H9 (cell line): ENCODE measurements around the gene VSX1. TPM values are rescaled to one million over a fixed set of nuclear protein-coding genes. Genes with fewer than 3 reads are reported as not detected.
A peak's percentile ranks its signal among the peaks of the same experiment; 100 is the strongest.

Experiments used
- DNase-seq: peaks from one replicate; pipeline ENCODE4 v3.0.0-alpha.2; 2017
- H2AFZ ChIP-seq: one replicate; pipeline ENCODE4 v1.6.1; 2013; ENCODE audit warnings: mild to moderate bottlenecking, low read length, control low read depth, moderate library complexity
- H2AK5ac ChIP-seq: 2 replicates; pipeline ENCODE4 v1.6.1; 2013; ENCODE audit warnings: low read length, control low read depth, mixed read lengths; ENCODE audit not compliant: insufficient read length
- H2BK120ac ChIP-seq: one replicate; pipeline ENCODE4 v1.6.1; 2013; ENCODE audit warnings: low read depth, mild to moderate bottlenecking, low read length, control low read depth, inconsistent platforms; ENCODE audit not compliant: poor library complexity, severe bottlenecking
- H2BK12ac ChIP-seq: 2 replicates; pipeline ENCODE4 v1.6.1; 2013; ENCODE audit warnings: low read length, control low read depth, mixed read lengths, low read depth; ENCODE audit not compliant: insufficient read length
- H2BK15ac ChIP-seq: 2 replicates; pipeline ENCODE4 v1.6.1; 2013; ENCODE audit warnings: low read depth, low read length, control low read depth
- H2BK20ac ChIP-seq: one replicate; pipeline ENCODE4 v1.6.1; 2013; ENCODE audit warnings: low read depth, mild to moderate bottlenecking, low read length, control low read depth, inconsistent platforms; ENCODE audit not compliant: poor library complexity, severe bottlenecking
- H2BK5ac ChIP-seq: 2 replicates; pipeline ENCODE4 v1.6.1; 2013; ENCODE audit warnings: low read length, control low read depth, mixed read lengths; ENCODE audit not compliant: insufficient read length
- H3K14ac ChIP-seq: 2 replicates; pipeline ENCODE4 v1.6.1; 2013; ENCODE audit warnings: low read length, control low read depth; ENCODE audit not compliant: insufficient read depth
- H3K18ac ChIP-seq: 2 replicates; pipeline ENCODE4 v1.6.1; 2013; ENCODE audit warnings: low read depth, mild to moderate bottlenecking, mixed read lengths, low read length, control low read depth; ENCODE audit not compliant: insufficient read length
- H3K23ac ChIP-seq: 2 replicates; pipeline ENCODE4 v1.6.1; 2013; ENCODE audit warnings: low read length, control low read depth, mixed read lengths, low read depth; ENCODE audit not compliant: insufficient read length
- H3K23me2 ChIP-seq: 2 replicates; pipeline ENCODE4 v1.6.1; 2013; ENCODE audit warnings: low read depth, mild to moderate bottlenecking, mixed read lengths, low read length, control low read depth; ENCODE audit not compliant: insufficient read length, poor library complexity, severe bottlenecking
- H3K27ac ChIP-seq: 2 replicates; pipeline ENCODE4 v1.5.1; 2013; ENCODE audit warnings: low read length, control low read depth, mixed read lengths, low read depth; ENCODE audit not compliant: insufficient read length
- H3K27me3 ChIP-seq: 2 replicates; pipeline ENCODE4 v1.6.1; 2013; ENCODE audit warnings: low read length, control low read depth, inconsistent platforms; ENCODE audit not compliant: insufficient read depth
- H3K4ac ChIP-seq: 2 replicates; pipeline ENCODE4 v1.6.1; 2013; ENCODE audit warnings: low read depth, mild to moderate bottlenecking, control low read depth, inconsistent platforms, low read length, moderate library complexity
- H3K4me1 ChIP-seq: 2 replicates; pipeline ENCODE4 v1.6.1; 2013; ENCODE audit warnings: low read length, control low read depth, inconsistent platforms; ENCODE audit not compliant: insufficient read depth
- H3K4me2 ChIP-seq: 2 replicates; pipeline ENCODE4 v1.6.1; 2013; ENCODE audit warnings: low read length, control low read depth, mixed read lengths; ENCODE audit not compliant: insufficient read length, insufficient read depth
- H3K56ac ChIP-seq: 2 replicates; pipeline ENCODE4 v1.6.1; 2013; ENCODE audit warnings: low read depth, mild to moderate bottlenecking, mixed read lengths, low read length, control low read depth; ENCODE audit not compliant: insufficient read length
- H3K79me1 ChIP-seq: 2 replicates; pipeline ENCODE4 v1.6.1; 2013; ENCODE audit warnings: low read depth, mild to moderate bottlenecking, moderate library complexity, low read length, control low read depth, inconsistent platforms; ENCODE audit not compliant: insufficient read depth, poor library complexity, severe bottlenecking
- H3K79me2 ChIP-seq: 2 replicates; pipeline ENCODE4 v1.6.1; 2013; ENCODE audit warnings: low read length, control low read depth, inconsistent platforms; ENCODE audit not compliant: insufficient read depth
- H3K9ac ChIP-seq: 2 replicates; pipeline ENCODE4 v1.6.1; 2013; ENCODE audit warnings: low read length, control low read depth, mixed read lengths; ENCODE audit not compliant: insufficient read length; ENCODE audit errors: extremely low read depth
- H3K9me3 ChIP-seq: one replicate; pipeline ENCODE4 v1.6.1; 2013; ENCODE audit warnings: low read depth, low read length, inconsistent platforms; ENCODE audit not compliant: control insufficient read depth
- H3T11ph ChIP-seq: one replicate; pipeline ENCODE4 v1.6.1; 2013; ENCODE audit warnings: mild to moderate bottlenecking, low read length, control low read depth, inconsistent platforms
- H4K20me1 ChIP-seq: one replicate; pipeline ENCODE4 v1.6.1; 2013; ENCODE audit not compliant: control insufficient read depth, insufficient read length, insufficient read depth
- H4K5ac ChIP-seq: 2 replicates; pipeline ENCODE4 v1.6.1; 2013; ENCODE audit warnings: low read depth, mild to moderate bottlenecking, mixed read lengths, low read length, control low read depth; ENCODE audit not compliant: insufficient read length
- H4K8ac ChIP-seq: replicated peaks from 2 replicates; pipeline ENCODE4 v1.6.1; 2013; ENCODE audit warnings: low read length, control low read depth, mixed read lengths, low read depth; ENCODE audit not compliant: insufficient read length
- H4K91ac ChIP-seq: 2 replicates; pipeline ENCODE4 v1.6.1; 2013; ENCODE audit warnings: low read depth, mild to moderate bottlenecking, moderate library complexity, mixed read lengths, low read length, control low read depth; ENCODE audit not compliant: insufficient read length
- H3K27ac Mint-ChIP-seq, 3 experiments: 2 replicates in 2 of 3; 3 replicates in 1 of 3; pipeline ENCODE4 v1.8.0; 2020 to 2021; ENCODE audit warnings: mixed read lengths in 3 of 3, mild to moderate bottlenecking in 1 of 3, moderate library complexity in 1 of 3
- H3K27me3 Mint-ChIP-seq: 2 replicates; pipeline ENCODE4 v1.8.0; 2021; ENCODE audit warnings: low read depth, mild to moderate bottlenecking, moderate library complexity, mixed read lengths
- H3K36me3 Mint-ChIP-seq, 3 experiments: 2 replicates in 2 of 3; 3 replicates in 1 of 3; pipeline ENCODE4 v1.8.0; 2020 to 2021; ENCODE audit warnings: low read depth in 3 of 3, mixed read lengths in 3 of 3; ENCODE audit not compliant: insufficient read depth in 1 of 3
- H3K4me1 Mint-ChIP-seq, 2 experiments: 2 replicates each; pipeline ENCODE4 v1.8.0; 2020; ENCODE audit warnings: mixed read lengths in 2 of 2
- H3K4me3 Mint-ChIP-seq, 2 experiments: 2 replicates in 1 of 2; 3 replicates in 1 of 2; pipeline ENCODE4 v1.8.0; 2020 to 2021; ENCODE audit warnings: mild to moderate bottlenecking in 2 of 2, mixed read lengths in 2 of 2, moderate library complexity in 1 of 2
- H3K9me3 Mint-ChIP-seq, 2 experiments: 2 replicates in 1 of 2; 3 replicates in 1 of 2; pipeline ENCODE4 v1.8.0; 2020; ENCODE audit warnings: mild to moderate bottlenecking in 2 of 2, mixed read lengths in 2 of 2, moderate library complexity in 1 of 2
- WGBS: extraction: QIAGEN DNeasy Blood & Tissue Kit; methylation state at CpG from one replicate; pipeline ENCODE4 v1.1.7; 2013; ENCODE audit warnings: missing lambda C conversion rate, low lambda C conversion rate, mixed read lengths; ENCODE audit not compliant: insufficient read length; ENCODE audit errors: extremely low coverage; 5-methylcytosine and 5-hydroxymethylcytosine counted together
- total RNA-seq: library from RNA; stranded (reverse); gene quantifications from 2 replicates; pipeline ENCODE4 v1.2.1, GENCODE V29; 2021
- TF ChIP-seq, protein P1 (sequence below): fragments of 200-600 bp; sonication (generic); conservative IDR thresholded peaks from 3 replicates; pipeline ENCODE4 v1.8.0; 2021; ENCODE audit warnings: antibody characterized with exemption, mild to moderate bottlenecking

Gene VSX1
- total RNA-seq, 1 experiment from 2014 or later: not detected

DNA sequence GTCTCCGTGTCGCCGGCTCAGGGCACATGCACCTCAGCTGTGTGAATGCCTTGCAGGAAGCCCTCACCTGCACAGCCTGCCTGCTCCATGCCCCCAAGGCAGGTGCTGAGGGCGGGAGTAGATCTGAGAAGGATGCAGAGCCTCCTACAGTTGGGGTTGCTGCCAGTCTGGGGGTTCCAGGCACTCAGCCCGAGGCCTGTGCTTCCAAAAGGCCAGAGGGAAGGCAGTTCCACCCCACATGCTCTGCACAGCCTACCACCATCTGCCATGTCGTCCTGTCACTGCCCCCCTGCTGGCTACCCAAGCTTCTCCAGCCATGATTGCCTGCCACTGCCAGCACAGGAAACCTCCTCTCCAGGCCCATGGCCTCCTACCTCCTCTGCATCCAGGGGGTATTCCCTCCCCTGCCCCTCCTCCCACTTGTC lies 43.3 kb downstream of the VSX1 start:
- Histone ChIP-seq H2BK20ac (no peak overlapping the region), H3K56ac (no peak overlapping the region), H4K91ac (peak overlapping the region; percentile 39), H4K5ac (no peak overlapping the region), H2BK15ac (no peak overlapping the region), H3K27me3 (no peaks in the 10 kb centered on the region), H3K79me1 (no peaks in the 10 kb centered on the region), H3K23ac (no peak overlapping the region), H2BK5ac (no peak overlapping the region), H3K9ac (no peak overlapping the region), H3K4ac (no peak overlapping the region), H4K8ac (no peak overlapping the region), H4K20me1 (no peaks in the 10 kb centered on the region), H3K79me2 (no peaks in the 10 kb centered on the region), H3K9me3 (no peaks in the 10 kb centered on the region), H3T11ph (no peak overlapping the region), H2BK12ac (no peak overlapping the region), H3K14ac (peak overlapping the region; percentile 66; the same call in 1 of the 2 replicates), H2AFZ (no peak overlapping the region), H3K23me2 (no peaks in the 10 kb centered on the region), H3K4me1 (peaks cover 2% of the 10 kb centered on the region; the same call in 1 of the 2 replicates), H3K27ac (no peak overlapping the region), H3K4me2 (no peak overlapping the region), H3K18ac (no peak overlapping the region), H2BK120ac (no peak overlapping the region), H2AK5ac (no peak overlapping the region)
- Mint-ChIP-seq H3K4me1 (peaks cover 2% of the 10 kb centered on the region in 2 experiments; a peak in 1 of 4 replicates), H3K27ac (peak overlapping the region in 1 of 3 experiments; percentile 44; a peak in 1 of 7 replicates), H3K27me3 (peaks cover 3% of the 10 kb centered on the region), H3K9me3 (no peaks in the 10 kb centered on the region), H3K4me3 (no peak overlapping the region), H3K36me3 (peaks cover 0 to 2% (median 0%) of the 10 kb centered on the region in 3 experiments; a peak in 1 of 7 replicates)
- WGBS: no CpG with 5 or more reads among the region's 6 CpGs
- no peak for DNase-seq
- TF ChIP-seq, protein P1, sequence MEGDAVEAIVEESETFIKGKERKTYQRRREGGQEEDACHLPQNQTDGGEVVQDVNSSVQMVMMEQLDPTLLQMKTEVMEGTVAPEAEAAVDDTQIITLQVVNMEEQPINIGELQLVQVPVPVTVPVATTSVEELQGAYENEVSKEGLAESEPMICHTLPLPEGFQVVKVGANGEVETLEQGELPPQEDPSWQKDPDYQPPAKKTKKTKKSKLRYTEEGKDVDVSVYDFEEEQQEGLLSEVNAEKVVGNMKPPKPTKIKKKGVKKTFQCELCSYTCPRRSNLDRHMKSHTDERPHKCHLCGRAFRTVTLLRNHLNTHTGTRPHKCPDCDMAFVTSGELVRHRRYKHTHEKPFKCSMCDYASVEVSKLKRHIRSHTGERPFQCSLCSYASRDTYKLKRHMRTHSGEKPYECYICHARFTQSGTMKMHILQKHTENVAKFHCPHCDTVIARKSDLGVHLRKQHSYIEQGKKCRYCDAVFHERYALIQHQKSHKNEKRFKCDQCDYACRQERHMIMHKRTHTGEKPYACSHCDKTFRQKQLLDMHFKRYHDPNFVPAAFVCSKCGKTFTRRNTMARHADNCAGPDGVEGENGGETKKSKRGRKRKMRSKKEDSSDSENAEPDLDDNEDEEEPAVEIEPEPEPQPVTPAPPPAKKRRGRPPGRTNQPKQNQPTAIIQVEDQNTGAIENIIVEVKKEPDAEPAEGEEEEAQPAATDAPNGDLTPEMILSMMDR: no peak
